ENCODE data around the gene USP28. TPM values are rescaled to one million over a fixed set of nuclear protein-coding genes. Genes with fewer than 3 reads are reported as not detected.
"Not testable (repeated sequence)": the region's sequence is repeated elsewhere in the genome, so short reads cannot be mapped to it uniquely, and the experiment has no call there.

Gene USP28
- total RNA-seq, 2 donors from 2014 or later, result 72.7 to 81.6 TPM

GRCh38 chr11:113789675-113790320, 85.6 kb downstream of the USP28 start:
- no peak for ATAC-seq
- intact Hi-C loops (cut with DNase I), result no loop called here
- DNase-seq, result no peak

GRCh38 chr11:113789016-113789415, 86.4 kb downstream of the USP28 start:
- intact Hi-C loops (cut with DNase I); DNase-seq; ATAC-seq: not testable (repeated sequence)

- DNase-seq (no peak), ATAC-seq (no peak)
- intact Hi-C loops (cut with DNase I), result no loop called here
Measured at GRCh38 chr11:113782134-113782533, 93.2 kb downstream of the USP28 start.

GRCh38 chr11:113781682-113782081, 93.7 kb downstream of the USP28 start:
- DNase-seq, result no peak
- intact Hi-C loops (cut with DNase I), result no loop called here
- peak in 1 of 2 donors; percentile 20 for ATAC-seq

GRCh38 chr11:113779496-113779895, 95.9 kb downstream of the USP28 start, which contains the start of gene CLDN25:
Gene CLDN25, plus strand, starts transcription at chr11:113779796. Its CDS starts 0 bp downstream, at chr11:113779796.
- ATAC-seq (no peak), DNase-seq (no peak)
- intact Hi-C loops (cut with DNase I), result no loop called here

- ATAC-seq (peak; percentile 26 to 40), DNase-seq (no peak)
- intact Hi-C loops (cut with DNase I), result no loop called here
Measured at GRCh38 chr11:113778111-113778910, 97.1 kb downstream of the USP28 start.

- ATAC-seq, result no peak
- intact Hi-C loops (cut with DNase I), result no loop called here
- no peak for DNase-seq
Measured at GRCh38 chr11:113774174-113774503, 101.2 kb downstream of the USP28 start.

- intact Hi-C loops (cut with DNase I), result no loop called here
Measured at GRCh38 chr11:113773416-113774173, 101.8 kb downstream of the USP28 start, which contains the start of gene ZW10. Gene ZW10, minus strand, starts transcription at chr11:113773692. Its CDS starts 26 bp downstream, at chr11:113773666.

GRCh38 chr11:113773092-113773415, 102.3 kb downstream of the USP28 start:
- intact Hi-C loops (cut with DNase I), result no loop called here
- ATAC-seq (peak; percentile 39 to 63), DNase-seq (peak; percentile 26)

More at GRCh38 chr11:113773416-113774173, 101.8 kb downstream of the USP28 start, which contains the start of gene ZW10:
- DNase-seq (peak; percentile 98), ATAC-seq (peak; percentile 99)

GRCh38 chr11:113771964-113772363, 103.4 kb downstream of the USP28 start:
- ATAC-seq, result no peak
- intact Hi-C loops (cut with DNase I), result no loop called here

GRCh38 chr11:113764527-113765219, 110.7 kb downstream of the USP28 start:
- intact Hi-C loops (cut with DNase I), result no loop called here
- ATAC-seq (no peak), DNase-seq (no peak)

More at GRCh38 chr11:113771964-113772363, 103.4 kb downstream of the USP28 start:
- no peak for DNase-seq

- ATAC-seq; intact Hi-C loops (cut with DNase I); DNase-seq: not testable (repeated sequence)
Measured at GRCh38 chr11:113763040-113763439, 112.3 kb downstream of the USP28 start.

GRCh38 chr11:113760241-113760640, 115.1 kb downstream of the USP28 start:
- DNase-seq (no peak), ATAC-seq (no peak)
- intact Hi-C loops (cut with DNase I), result no loop called here

- intact Hi-C loops (cut with DNase I), result no loop called here
- ATAC-seq (no peak), DNase-seq (no peak)
Measured at GRCh38 chr11:113752932-113753331, 122.4 kb downstream of the USP28 start.

Other genes with a start within 250 kb of the USP28 start
- 1 to 10 TPM in 1 of 2 donors, under 1 TPM in 1; 0.73 to 2.1 TPM for gene TMPRSS5, start 169.3 kb downstream of the USP28 start, total RNA-seq
- 10 to 100 TPM in 1 of 2 donors, 1 to 10 TPM in 1; 9.1 to 10.6 TPM for gene ZW10, start 101.9 kb downstream of the USP28 start, total RNA-seq
- gene CLDN25, start 95.8 kb downstream of the USP28 start, total RNA-seq, result not detected
- not detected for gene HTR3B, start 29.2 kb upstream of the USP28 start, total RNA-seq
- gene HTR3A, start 99.5 kb upstream of the USP28 start, total RNA-seq, result under 1 TPM in 1 of 2 donors, not detected in 1; 0.18 TPM
- gene ZBTB16, start 184.1 kb upstream of the USP28 start, total RNA-seq, result 10 to 100 TPM; 65.2 to 79.5 TPM